HG03342 (cell line): ENCODE measurements around the gene APOLD1.
"Not testable (repeated sequence)": the region's sequence is repeated elsewhere in the genome, so short reads cannot be mapped to it uniquely, and the experiment has no call there.

ENCODE experiments used
- ATAC-seq: cut with Tn5 transposase; IDR thresholded peaks from one replicate; pipeline ENCODE4 v1.9.1; 2021; ENCODE audit warnings: mild to moderate bottlenecking, moderate library complexity; ENCODE audit not compliant: unreplicated experiment

The APOLD1 gene

DNA sequence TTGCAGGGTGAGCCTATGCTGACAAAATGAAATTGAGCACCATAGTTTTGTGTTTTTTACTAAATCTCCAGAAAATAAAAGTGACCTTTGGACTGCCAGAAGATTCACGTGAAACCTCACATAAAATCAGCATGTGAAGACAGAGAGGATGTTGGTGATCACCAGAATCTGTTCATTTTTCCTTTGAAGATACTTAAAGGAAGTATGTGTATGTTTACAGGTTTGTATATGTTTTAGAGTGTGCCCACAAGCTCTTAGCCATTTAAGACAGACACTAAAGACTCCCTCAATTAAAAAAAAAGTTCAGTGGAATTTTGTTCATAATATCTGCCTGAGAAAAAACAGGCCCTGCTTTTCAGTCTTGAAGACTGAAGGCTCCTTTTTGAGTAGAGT is 53.5 kb downstream of the APOLD1 start:
- ATAC-seq: no peak

DNA sequence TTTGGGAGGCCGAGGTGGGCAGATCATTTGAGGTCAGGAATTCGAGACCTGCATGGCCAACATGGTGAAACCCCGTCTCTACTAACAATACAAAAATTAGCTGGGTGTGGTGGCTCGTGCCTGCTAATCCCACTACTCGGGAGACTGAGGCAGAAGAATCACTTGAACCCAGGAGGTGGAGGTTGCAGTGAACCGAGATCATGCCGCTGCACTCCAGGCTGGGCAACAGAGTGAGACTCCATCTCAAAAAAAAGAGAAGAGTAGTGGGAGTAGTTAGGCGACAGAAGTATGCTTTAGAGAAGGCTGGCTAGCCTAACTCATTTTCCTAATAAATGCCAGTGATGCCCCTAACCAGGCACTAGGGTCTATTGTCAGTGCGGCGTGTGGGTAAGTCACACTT is 54.0 kb downstream of the APOLD1 start:
- ATAC-seq: not testable (repeated sequence)

DNA sequence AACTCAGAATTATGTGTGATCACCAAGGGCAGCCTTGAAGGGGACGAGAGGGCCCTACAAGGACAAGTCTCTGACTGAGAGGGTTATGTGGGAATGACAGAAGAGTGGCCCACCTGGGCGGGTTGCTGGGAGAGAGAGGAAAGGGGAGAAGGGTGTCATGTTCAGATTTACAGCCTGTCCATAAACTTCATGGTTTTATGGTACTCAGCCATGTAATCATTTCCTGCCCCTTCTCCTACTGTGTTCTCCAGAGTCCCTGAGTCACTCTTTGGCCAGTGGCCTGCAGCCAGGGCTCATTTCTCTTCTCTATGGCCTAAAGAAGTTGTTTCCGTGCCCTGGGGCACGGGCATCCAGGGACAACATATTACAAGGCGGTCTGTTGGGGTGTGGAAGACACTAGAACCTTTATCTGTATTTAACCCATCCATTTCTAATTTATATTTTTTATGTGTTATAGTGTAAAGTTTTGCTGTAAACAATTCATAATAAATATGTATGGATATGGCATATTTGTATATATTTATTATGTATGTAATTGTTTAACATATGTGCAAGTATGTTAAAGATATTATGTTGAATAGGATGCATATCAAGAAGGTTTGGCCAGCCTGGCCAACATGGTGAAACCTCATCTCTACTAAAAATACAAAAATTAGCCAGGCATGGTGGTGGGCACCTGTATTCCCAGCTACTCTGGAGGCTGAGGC is 54.6 kb downstream of the APOLD1 start:
- no peak for ATAC-seq

DNA sequence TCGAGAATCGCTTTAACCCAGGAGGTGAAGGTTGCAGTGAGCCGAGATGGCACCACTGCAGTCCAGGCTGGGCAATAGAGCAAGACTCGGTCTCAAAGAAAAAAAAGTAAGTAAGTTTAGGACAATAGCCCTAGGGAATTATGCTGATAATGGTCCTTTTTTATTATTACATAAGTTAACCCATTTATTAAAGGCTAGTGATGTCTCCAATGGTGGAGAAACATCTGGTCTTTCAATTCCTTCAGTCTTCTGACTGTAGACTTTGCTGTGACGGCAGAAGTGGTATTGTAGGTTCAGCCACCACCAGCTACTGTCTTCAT is 55.1 kb downstream of the APOLD1 start:
- ATAC-seq: no peak
